Measurements from ENCODE around the gene NDUFC2. TPM values are rescaled to one million over a fixed set of nuclear protein-coding genes. Genes with fewer than 3 reads are reported as not detected.
"Not testable (repeated sequence)": the region's sequence is repeated elsewhere in the genome, so short reads cannot be mapped to it uniquely, and the experiment has no call there.

Gene NDUFC2
- total RNA-seq, 1 experiment from 2014 or later = 127 TPM

GRCh38 chr11:78054971-78055370 lies 24.7 kb downstream of the NDUFC2 start:
- DNase-seq (ENCODE audit: low spot score) = no peak

DNA sequence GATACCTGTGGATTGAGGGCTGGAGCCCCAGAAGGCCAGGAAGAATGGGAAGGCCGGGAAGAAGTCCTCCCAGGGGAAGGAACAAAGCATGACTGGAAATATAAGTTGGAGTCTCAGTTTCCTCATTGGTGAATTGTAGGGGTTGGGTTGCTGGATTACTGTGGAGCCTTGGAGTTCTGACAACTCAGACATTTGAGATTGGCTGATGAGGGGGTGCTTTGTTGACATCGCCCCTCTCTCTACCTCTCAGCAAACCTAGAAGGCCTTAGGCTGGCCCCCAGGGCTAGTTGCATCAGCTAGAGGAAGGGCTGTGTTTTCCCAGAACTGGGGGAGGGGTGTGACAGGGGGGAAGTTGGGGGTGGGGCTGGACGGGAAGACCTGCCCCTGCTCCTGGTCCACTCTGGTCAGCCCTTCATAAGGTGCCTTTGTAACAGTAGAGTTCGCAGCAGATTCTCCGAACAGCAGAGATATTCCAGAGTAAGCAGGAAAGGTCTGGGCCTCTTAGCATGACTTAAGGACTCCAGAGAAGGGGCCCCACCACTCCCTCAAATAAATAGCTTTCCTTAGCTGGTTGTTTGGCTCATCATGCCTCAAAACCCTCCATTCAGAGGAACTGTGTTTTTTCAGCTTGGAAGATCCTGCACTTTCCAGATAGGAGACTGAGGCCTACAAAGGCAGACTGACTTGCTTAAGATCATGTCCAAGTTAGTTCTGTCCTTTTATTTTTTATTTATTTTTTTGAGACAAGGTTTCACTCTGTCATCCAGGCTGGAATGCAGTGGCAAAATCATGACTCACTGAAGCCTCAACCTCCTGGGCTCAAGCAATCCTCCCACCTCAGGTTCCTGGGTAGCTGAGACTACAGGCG lies 28.5 kb downstream of the NDUFC2 start:
- peak; percentile 67 for DNase-seq (ENCODE audit: low spot score)

GRCh38 chr11:78049348-78049747 lies 30.3 kb downstream of the NDUFC2 start:
- no peak for DNase-seq (ENCODE audit: low spot score)

GRCh38 chr11:78048561-78048960 lies 31.1 kb downstream of the NDUFC2 start:
- no peak for DNase-seq (ENCODE audit: low spot score)

DNA sequence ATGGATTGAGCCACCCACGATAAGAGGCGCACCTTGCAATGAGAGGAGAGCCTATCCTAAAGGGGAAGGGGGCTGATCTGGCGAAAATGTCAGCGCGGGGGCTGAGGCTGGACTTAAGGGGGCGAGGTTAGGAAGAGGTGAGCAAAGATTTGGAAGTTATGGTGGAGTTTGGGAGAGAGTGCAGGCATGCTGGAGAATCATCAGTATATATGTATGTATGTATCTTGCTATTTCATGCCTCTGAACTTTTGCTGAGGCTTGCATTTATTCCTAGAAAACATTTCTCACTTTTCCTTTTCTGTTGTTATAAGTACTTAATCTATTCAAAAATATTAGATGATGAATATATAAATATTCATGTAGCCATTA lies 33.2 kb downstream of the NDUFC2 start:
- DNase-seq (ENCODE audit: low spot score) = no peak

DNA sequence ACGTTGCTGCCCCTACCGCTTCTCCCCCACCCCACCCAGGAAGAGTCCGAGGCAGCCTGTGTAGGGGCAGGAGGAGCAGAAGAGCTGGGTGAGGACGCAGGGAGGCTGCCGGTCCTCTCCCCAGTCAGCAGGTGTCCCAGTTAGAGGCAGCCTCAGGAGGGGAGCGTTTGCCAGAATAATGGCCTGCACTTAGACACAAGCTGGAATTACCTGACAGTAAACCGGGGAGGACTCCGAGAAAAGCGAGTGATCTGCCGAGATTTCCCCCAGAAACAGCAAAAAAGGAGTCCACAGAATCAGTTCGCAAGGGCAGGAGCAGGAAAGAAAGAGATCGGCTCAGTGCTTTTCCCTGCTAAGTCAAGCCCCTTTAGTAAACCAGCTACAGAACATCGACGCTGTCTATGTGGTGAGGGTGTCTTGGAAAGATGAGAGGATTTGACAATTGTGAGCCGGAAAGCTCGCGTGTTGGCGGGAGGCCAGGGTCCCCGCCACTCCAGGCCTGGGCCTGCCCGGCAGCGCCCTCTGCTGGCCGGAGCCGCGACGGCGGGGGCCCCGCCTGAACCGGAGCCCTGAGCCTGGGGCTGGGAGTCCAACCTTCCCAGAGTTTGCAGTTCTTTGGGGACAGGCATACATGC lies 33.7 kb downstream of the NDUFC2 start:
- DNase-seq (ENCODE audit: low spot score) = peak; percentile 39

GRCh38 chr11:78044706-78045105 lies 35.0 kb downstream of the NDUFC2 start:
- DNase-seq (ENCODE audit: low spot score) = no peak

DNA sequence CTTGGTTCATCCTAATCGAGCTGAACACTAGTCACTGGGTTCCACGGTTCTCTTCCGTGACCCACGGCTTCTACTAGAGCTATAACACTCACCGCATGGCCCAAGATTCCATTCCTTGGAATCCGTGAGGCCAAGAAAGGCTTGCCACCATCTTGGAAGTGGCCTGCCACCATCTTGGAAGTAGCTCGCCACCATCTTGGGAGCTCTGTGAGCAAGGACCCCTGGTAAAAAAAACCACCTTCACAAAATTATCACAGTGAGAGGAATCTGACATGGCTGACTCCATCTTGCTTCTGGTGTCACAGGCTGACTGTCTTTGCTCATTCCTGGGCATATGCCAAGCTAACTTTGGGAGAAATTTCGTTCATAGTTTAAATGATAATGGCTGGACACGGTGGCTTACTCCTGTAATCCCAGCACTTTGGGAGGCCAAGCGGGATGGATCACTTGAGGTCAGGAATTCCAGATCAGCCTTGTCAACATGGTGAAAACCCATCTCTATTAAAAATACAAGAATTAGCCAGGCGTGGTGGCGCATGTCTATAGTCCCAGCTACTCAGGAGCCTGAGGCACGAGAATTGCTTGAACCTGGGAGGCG lies 37.7 kb downstream of the NDUFC2 start:
- DNase-seq (ENCODE audit: low spot score) = no peak

GRCh38 chr11:78041380-78041719 lies 38.3 kb downstream of the NDUFC2 start:
- DNase-seq (ENCODE audit: low spot score) = not testable (repeated sequence)

DNA sequence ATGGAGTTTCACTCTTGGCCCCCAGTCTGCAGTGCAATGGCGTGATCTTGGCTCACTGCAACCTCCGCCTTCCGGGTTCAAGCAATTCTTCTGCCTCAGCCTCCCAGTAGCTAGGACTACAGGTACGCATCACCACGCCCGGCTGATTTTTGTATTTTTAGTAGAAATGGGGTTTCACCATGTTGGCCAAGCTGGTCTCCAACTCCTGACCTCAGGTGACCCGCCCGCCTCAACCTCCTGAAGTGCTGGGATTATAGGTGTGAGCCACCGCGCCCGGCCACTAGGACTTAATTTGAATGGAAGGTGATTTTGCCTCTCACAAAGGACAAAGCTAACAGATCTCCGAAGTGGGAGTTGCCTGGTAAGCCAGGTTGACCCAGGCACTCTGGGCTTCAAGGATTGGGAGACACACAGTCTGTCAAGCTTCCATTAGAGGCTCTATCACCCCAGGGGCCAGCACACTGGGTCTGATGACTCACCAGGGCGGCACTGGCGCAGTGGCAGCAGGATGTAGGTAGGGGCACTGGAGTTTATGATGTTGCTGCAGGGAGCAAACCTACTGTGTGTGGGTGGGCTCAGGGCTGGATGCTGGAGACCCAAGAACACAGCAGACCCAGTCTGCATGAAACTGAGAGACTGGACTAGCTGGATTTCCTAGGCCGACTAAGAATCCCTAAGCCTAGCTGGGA lies 38.8 kb downstream of the NDUFC2 start:
- peak; percentile 55 for DNase-seq (ENCODE audit: low spot score)

DNA sequence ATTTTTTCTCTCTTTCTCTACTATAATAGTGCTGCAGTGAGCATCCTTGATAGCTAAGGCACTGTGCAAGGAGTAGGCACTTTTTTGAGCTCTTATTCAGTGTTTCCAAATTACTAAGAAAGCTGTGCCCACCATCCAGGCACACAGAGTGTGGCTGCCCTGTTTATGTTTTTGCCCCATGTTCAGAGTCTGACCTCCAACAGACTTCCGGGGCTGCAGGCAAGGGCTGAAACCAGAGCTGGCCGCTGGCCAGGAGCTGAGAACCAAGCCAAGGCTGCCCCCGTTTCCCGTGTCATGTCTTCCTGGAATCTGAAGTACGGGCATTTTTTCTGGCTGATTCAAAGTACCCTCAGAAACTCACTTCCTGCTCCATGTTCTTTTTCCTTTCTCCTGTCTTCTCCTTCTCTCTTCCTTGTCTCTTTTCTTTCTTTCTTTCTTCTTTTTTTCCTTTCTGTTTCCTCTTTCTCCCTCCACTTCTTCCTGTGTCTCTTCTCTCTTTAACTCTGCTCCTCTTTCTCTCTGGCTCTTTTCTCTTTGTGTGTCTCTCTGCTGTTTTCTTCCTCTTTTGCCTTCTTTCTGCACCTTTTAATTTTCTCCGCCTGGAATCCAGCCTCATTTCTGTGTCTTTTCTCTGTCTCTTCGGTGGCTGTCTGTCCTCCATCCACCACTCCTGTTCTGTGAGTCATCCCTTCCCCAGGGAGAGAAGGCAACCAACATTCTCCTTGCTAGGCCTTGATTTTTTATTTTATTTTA lies 39.6 kb downstream of the NDUFC2 start:
- peak; percentile 84 for DNase-seq (ENCODE audit: low spot score)

DNA sequence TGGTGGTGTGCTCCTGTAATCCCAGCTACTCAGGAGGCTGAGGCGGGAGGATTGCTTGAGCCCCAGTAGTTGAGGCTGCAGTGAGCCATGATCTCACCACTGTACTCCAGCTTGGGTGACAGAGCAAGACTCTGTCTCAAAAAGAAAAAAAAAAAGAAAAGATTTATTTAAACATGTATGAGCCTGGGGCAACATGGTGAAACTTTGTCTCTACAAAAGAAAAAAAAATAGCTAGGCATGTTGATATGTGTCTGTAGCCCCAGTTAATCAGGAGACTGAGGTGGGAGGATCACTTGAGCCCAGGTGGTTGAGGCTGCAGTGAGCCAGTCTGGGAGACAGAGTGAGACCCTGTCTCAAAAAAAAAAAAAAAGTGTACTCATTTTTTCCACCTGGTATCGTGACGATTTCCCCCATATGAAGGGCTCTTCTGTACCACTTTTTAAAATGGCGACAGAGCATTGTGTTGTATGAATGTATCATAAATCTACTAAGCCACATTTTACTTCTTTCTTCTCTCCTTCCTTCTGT lies 40.2 kb downstream of the NDUFC2 start:
- no peak for DNase-seq (ENCODE audit: low spot score)

DNA sequence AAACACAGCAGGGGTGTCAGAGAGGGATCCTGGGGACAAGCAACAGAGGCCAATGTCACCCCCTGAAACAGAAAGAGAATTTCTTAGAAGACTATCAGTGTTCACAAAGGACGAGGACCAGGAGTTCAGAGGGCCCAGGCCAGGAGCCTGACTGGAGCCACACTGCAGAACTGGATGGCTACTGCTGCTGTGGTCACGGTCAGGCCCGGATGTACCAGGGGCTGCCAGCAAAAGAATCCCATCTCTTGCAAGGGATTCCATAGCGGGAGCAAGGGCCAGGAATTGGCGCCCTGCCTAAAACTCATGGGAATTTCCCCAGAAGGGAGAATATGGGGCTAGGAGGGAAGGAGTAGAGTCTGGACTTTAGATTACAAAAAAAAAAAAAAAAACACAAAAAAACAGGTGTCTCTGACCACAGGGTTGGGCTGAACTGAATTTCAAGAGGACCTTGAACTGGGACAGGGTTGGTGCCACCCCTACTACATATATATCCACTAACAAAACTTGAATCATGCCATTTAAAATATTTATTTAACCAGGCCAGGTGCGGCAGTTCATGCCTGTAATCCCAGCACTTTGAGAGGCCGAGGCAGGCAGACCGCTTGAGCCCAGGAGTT lies 40.9 kb downstream of the NDUFC2 start:
- DNase-seq (ENCODE audit: low spot score) = no peak

DNA sequence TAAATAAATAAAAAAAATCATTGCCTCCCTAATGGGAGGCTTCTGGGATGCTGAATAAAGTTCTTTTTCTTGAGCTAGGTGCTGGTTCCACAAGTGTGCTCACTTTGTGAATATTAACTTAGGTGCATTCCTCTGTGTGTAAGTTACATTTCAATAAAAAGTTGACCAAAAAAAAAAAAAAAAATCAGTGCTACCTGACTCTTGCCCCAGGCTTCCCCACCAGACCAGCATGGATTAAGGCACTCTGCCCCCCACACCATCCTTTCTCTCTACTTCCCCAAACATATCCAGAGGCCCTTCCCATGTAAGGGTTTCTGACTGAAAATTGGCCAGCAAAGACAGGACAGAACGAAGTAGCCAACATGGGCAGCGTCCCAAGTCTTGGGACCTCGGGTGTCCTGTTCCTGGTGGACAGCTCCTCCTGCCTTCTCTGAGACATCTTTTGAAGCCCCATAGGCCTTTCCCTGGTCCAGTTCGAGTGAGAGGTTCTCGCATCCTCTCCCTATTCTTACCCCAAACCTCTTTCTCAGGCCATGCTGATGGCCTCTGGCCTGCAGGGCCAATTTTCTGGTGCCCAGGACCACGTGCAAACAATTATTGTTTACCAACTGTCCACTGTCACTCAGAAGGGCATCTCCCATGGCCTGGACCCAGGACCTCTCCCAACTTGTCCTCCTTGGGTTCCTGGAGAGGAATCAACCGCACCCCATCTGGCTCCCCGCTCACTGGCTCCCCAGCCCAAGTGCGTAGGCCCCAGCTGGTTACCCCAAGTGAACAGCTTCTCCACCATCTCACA lies 41.6 kb downstream of the NDUFC2 start:
- no peak for DNase-seq (ENCODE audit: low spot score)

- DNase-seq (ENCODE audit: low spot score) = no peak
Measured at GRCh38 chr11:78037056-78037455, 42.6 kb downstream of the NDUFC2 start.

DNA sequence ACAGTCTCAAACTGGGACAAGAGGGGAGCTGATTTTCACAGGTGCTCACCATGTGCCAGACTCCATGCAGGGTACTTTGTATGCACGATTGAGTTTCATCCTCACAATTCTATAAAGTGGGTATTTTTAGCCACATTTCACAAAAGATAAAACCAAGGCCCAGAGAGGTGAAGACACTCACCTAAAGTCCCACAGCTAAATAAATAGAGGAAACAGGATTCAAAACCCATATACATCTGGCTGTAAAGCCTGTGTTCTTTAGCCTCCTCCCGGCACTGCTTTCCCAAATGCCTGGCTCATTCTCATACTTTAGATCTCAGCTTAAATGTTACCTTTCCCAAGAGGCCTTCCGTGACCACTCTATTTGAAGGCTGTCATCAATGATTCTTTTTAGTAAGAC lies 43.3 kb downstream of the NDUFC2 start:
- DNase-seq (ENCODE audit: low spot score) = no peak

GRCh38 chr11:78034623-78035022 lies 45.0 kb downstream of the NDUFC2 start:
- no peak for DNase-seq (ENCODE audit: low spot score)

DNA sequence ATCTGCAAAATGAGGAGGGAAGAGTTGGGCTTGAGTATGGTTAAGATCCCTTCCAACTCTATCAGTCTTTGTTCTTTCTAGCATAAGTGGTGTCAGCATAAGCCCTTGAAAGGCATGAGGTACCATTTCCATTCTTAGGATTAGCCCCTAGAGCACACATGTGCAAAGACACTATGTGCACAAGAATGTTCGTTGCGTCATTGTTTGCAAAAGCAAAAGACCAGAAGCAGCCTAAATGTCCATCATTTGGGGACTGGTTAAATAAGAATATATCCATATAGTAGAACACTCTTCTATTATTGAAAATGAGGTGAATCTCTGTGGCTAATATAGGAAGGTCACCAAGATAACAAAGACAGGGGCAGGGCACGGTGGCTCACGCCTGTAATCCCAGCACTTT lies 46.6 kb downstream of the NDUFC2 start:
- no peak for DNase-seq (ENCODE audit: low spot score)

DNA sequence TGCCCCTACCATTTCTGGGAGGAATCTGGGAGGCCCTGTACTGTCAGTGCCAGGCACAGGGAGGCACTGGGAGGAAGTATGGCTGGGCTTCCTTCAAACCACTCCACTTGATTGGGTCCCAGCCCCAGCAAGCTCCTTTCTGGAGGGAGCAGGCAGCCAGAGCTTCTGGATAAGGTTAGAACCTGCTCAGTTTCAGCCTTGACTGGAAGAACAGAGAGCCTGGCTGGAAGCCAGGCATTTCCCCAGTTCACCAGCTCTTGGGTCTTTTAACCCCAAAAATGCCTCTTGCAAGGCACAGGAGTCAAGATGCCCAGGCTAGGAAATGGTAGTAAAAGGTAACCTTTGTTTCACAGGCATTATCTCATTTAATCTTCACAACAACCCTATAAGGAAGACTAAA lies 47.6 kb downstream of the NDUFC2 start:
- DNase-seq (ENCODE audit: low spot score) = no peak

DNA sequence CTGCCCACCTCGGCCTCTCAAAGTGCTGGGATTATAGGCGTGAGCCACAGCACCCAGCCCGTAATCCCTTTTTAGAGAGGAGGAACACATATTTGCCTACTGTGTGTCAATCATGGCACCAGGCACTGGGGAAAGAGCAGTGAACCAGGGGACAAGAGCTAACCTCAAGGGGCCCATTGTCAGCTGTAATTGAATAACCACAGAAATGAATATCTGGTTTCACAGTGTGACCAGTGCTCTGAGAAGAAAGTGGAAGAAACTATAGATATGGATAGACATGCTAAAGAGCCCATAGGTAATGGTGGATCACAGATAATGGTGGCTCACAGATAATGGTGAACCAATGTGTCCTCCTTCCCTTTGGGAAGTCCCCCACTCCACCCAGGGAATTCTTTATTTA lies 48.0 kb downstream of the NDUFC2 start:
- DNase-seq (ENCODE audit: low spot score) = no peak

Data from H4 (cell line).